Stomach (tissue), 4 donors: Measurements from ENCODE around the gene VMO1.

ENCODE experiments used
- CTCF ChIP-seq, 7 experiments: fragments of 450-650 bp in 4 of 7; fragments of 200-600 bp in 3 of 7; sonication (generic) in 3 of 7; IDR thresholded peaks; one replicate each; pipeline ENCODE4 v1.5.1; 2016 to 2019; ENCODE audit warnings: antibody characterized with exemption in 7 of 7, control low read depth in 2 of 7, mild to moderate bottlenecking in 1 of 7
- EP300 ChIP-seq: sonication (generic); formaldehyde crosslinking; IDR thresholded peaks from one replicate; pipeline ENCODE4 v1.6.1; 2017; ENCODE audit warnings: antibody characterized with exemption
- POLR2A ChIP-seq, 4 donors: fragments of 450-650 bp; IDR thresholded peaks; one replicate each; pipeline ENCODE4 v1.6.1; 2016; ENCODE audit warnings: antibody characterized with exemption in 4 of 4, control low read depth in 2 of 4, mild to moderate bottlenecking in 1 of 4, moderate library complexity in 1 of 4
- POLR2AphosphoS5 ChIP-seq, 3 donors: sonication (generic); formaldehyde crosslinking; IDR thresholded peaks; one replicate each; pipeline ENCODE4 v1.6.1; 2016; ENCODE audit warnings: antibody characterized with exemption in 3 of 3

- TF ChIP-seq POLR2A (IDR thresholded peaks at IDR 0.05): no peak
- TF ChIP-seq CTCF (IDR thresholded peaks at IDR 0.05): no peak
- TF ChIP-seq EP300: no peak
- TF ChIP-seq POLR2AphosphoS5 (IDR thresholded peaks at IDR 0.05): no peak
Observed at GRCh38 chr17:4812690-4813089, 26.5 kb upstream of the VMO1 start.
